Neuronal stem cell (in vitro differentiated cells): ENCODE data around the gene CLEC11A.

ENCODE experiments used
- DNase-seq: peaks from one replicate; pipeline ENCODE4 v3.0.0-alpha.2; 2013; ENCODE audit warnings: low spot score
- H2AFZ ChIP-seq: one replicate; pipeline ENCODE4 v1.6.1; 2013; ENCODE audit warnings: mild to moderate bottlenecking, low read length, inconsistent platforms
- H2AK5ac ChIP-seq: 2 replicates; pipeline ENCODE4 v1.6.1; 2013; ENCODE audit warnings: low read depth, mild to moderate bottlenecking, inconsistent platforms, low read length, moderate library complexity, mixed read lengths
- H2BK120ac ChIP-seq: 2 replicates; pipeline ENCODE4 v1.6.1; 2013; ENCODE audit warnings: low read depth, mild to moderate bottlenecking, inconsistent platforms, low read length, moderate library complexity, mixed read lengths
- H2BK12ac ChIP-seq: one replicate; pipeline ENCODE4 v1.6.1; 2013; ENCODE audit warnings: low read length, inconsistent platforms
- H2BK15ac ChIP-seq: 2 replicates; pipeline ENCODE4 v1.6.1; 2013; ENCODE audit warnings: mild to moderate bottlenecking, low read length, inconsistent platforms, mixed read lengths
- H2BK5ac ChIP-seq: one replicate; pipeline ENCODE4 v1.6.1; 2013; ENCODE audit warnings: inconsistent platforms, mild to moderate bottlenecking, low read length, moderate library complexity
- H3K14ac ChIP-seq: one replicate; pipeline ENCODE4 v1.6.1; 2013; ENCODE audit warnings: low read length, inconsistent platforms
- H3K18ac ChIP-seq: 2 replicates; pipeline ENCODE4 v1.6.1; 2013; ENCODE audit warnings: low read length, inconsistent platforms
- H3K23ac ChIP-seq: 2 replicates; pipeline ENCODE4 v1.6.1; 2013; ENCODE audit warnings: low read depth, mild to moderate bottlenecking, mixed read lengths, low read length, inconsistent platforms; ENCODE audit not compliant: poor library complexity
- H3K27ac ChIP-seq: replicated peaks from 3 replicates; pipeline ENCODE4 v1.5.1; 2013; ENCODE audit warnings: low read length, inconsistent platforms
- H3K27me3 ChIP-seq, 3 experiments: 2 replicates each; pipeline ENCODE4 v1.6.1; 2013; ENCODE audit warnings: low read length in 3 of 3, mild to moderate bottlenecking in 2 of 3, inconsistent platforms in 1 of 3, low read depth in 1 of 3, mixed read lengths in 1 of 3, moderate library complexity in 1 of 3; ENCODE audit not compliant: control insufficient read depth in 3 of 3, insufficient read depth in 3 of 3
- H3K36me3 ChIP-seq, 2 donors: replicated peaks in 1 of 2; 2 replicates each; pipeline ENCODE4 v1.6.1; 2013; ENCODE audit warnings: low read length in 2 of 2; ENCODE audit not compliant: control insufficient read depth in 2 of 2, insufficient read depth in 2 of 2
- H3K4ac ChIP-seq: 2 replicates; pipeline ENCODE4 v1.6.1; 2013; ENCODE audit warnings: inconsistent platforms, mild to moderate bottlenecking, low read length, moderate library complexity
- H3K4me1 ChIP-seq, 2 donors: 1 replicate in 1 of 2; 2 replicates in 1 of 2; pipeline ENCODE4 v1.6.1; 2013; ENCODE audit warnings: low read length in 2 of 2, low read depth in 1 of 2; ENCODE audit not compliant: control insufficient read depth in 2 of 2, insufficient read depth in 1 of 2
- H3K4me2 ChIP-seq: one replicate; pipeline ENCODE4 v1.6.1; 2013; ENCODE audit warnings: mild to moderate bottlenecking, low read length, inconsistent platforms; ENCODE audit not compliant: insufficient read depth, poor library complexity, severe bottlenecking
- H3K4me3 ChIP-seq, 2 donors: 2 replicates each; pipeline ENCODE4 v1.5.1; 2013; ENCODE audit warnings: low read length in 2 of 2, mild to moderate bottlenecking in 2 of 2, inconsistent platforms in 1 of 2, moderate library complexity in 1 of 2
- H3K79me1 ChIP-seq: one replicate; pipeline ENCODE4 v1.6.1; 2013; ENCODE audit warnings: low read depth, mild to moderate bottlenecking, inconsistent platforms, low read length, moderate library complexity
- H3K9ac ChIP-seq: one replicate; pipeline ENCODE4 v1.6.1; 2013; ENCODE audit warnings: mild to moderate bottlenecking, low read depth, low read length, inconsistent platforms; ENCODE audit not compliant: poor library complexity
- H3K9me3 ChIP-seq, 2 donors: replicated peaks in 1 of 2; 2 replicates each; pipeline versions ENCODE3 to v1.6.1; 2013; ENCODE audit warnings: low read length in 2 of 2, mild to moderate bottlenecking in 2 of 2, inconsistent platforms in 1 of 2, low read depth in 1 of 2, mixed read lengths in 1 of 2, moderate library complexity in 1 of 2; ENCODE audit not compliant: control insufficient read depth in 2 of 2, insufficient read depth in 1 of 2
- H4K8ac ChIP-seq: one replicate; pipeline ENCODE4 v1.6.1; 2013; ENCODE audit warnings: low read depth, mild to moderate bottlenecking, inconsistent platforms, low read length, moderate library complexity
- H4K91ac ChIP-seq: one replicate; pipeline ENCODE4 v1.6.1; 2013; ENCODE audit warnings: low read length, low read depth, mild to moderate bottlenecking, inconsistent platforms; ENCODE audit not compliant: poor library complexity
- WGBS, 2 donors: extraction: QIAGEN DNeasy Blood & Tissue Kit; methylation state at CpG; one replicate each; pipeline ENCODE4 v1.1.7; 2013; ENCODE audit warnings: missing lambda C conversion rate in 2 of 2, mixed read lengths in 1 of 2; ENCODE audit not compliant: insufficient read length in 2 of 2, insufficient replicate concordance in 1 of 2; ENCODE audit errors: extremely low coverage in 2 of 2; 5-methylcytosine and 5-hydroxymethylcytosine counted together

The CLEC11A gene

GRCh38 chr19:50696094-50696483, 27.1 kb upstream of the CLEC11A start:
- Histone ChIP-seq H3K27me3 (peaks cover 0 to 43% (median 13%) of the 10 kb centered on the region in 3 experiments), H2BK15ac (peak overlapping the region; percentile 27), H3K4ac (no peak overlapping the region), H3K9me3 (no peaks in the 10 kb centered on the region), H2BK5ac (no peak overlapping the region), H3K9ac (peak overlapping the region; percentile 53), H4K91ac (no peak overlapping the region), H3K4me2 (peak overlapping the region; percentile 48), H4K8ac (no peak overlapping the region), H2BK12ac (no peak overlapping the region), H2AK5ac (no peak overlapping the region), H3K4me1 (peaks cover 24 to 25% of the 10 kb centered on the region in 2 donors), H3K18ac (peak overlapping the region; percentile 81), H3K36me3 (no peaks in the 10 kb centered on the region), H3K27ac (no peak overlapping the region), H2AFZ (no peak overlapping the region), H2BK120ac (peak overlapping the region; percentile 81), H3K14ac (peak overlapping the region; percentile 47), H3K79me1 (peaks cover 2% of the 10 kb centered on the region), H3K4me3 (peak overlapping the region; percentile 41 to 44), H3K23ac (peak overlapping the region; percentile 60)
- no peak for DNase-seq
- WGBS, 2 donors = no CpG with 5 or more reads among the region's 15 CpGs

DNA sequence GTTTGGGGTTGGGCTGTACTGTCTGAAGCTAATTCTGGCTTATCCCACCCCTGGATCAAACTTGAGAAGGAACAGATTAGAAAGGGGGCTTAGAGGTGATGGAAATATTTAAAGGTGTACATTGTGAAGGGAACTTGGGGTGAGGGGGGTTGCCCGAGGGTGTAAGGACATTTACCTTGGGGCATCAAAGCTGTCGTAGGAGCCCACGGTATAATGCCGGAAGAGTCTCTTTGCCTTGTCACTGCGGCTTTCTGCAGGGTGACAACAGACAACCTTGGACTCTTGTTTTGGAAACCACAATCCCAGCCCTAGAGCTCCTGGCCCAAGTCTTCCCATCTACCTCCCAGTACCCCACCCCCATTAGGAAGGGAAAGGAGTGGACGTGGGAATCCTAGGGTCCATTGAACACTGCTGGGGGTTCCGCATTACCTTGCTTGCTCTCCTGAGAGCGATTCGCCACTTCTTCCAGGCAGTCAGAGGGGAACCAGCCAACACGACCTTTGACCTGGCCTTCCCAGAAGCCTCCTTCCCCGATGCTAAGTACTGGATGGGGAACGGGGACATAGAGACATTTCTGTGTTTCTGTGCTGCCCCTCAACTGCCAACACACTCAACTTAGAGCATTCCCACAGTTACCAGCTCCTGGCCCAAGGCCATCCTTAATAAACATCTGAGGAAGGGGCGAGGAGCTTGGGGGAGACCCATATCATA, 25.6 kb upstream of the CLEC11A start:
- Histone ChIP-seq H3K23ac (no peak overlapping the region), H3K9me3 (peaks cover 0 to 2% of the 10 kb centered on the region in 2 donors), H3K4me2 (no peak overlapping the region), H3K9ac (no peak overlapping the region), H3K27me3 (peaks cover 0 to 36% (median 13%) of the 10 kb centered on the region in 3 experiments), H3K14ac (no peak overlapping the region), H2AFZ (no peak overlapping the region), H2BK15ac (no peak overlapping the region), H4K91ac (no peak overlapping the region), H3K4me3 (no peak overlapping the region), H3K18ac (no peak overlapping the region), H4K8ac (no peak overlapping the region), H2BK5ac (no peak overlapping the region), H2BK12ac (no peak overlapping the region), H3K79me1 (peaks cover 2% of the 10 kb centered on the region), H2BK120ac (no peak overlapping the region), H3K27ac (no peak overlapping the region), H2AK5ac (no peak overlapping the region), H3K36me3 (no peaks in the 10 kb centered on the region), H3K4ac (no peak overlapping the region), H3K4me1 (peaks cover 22 to 24% of the 10 kb centered on the region in 2 donors)
- no CpG with 5 or more reads among the region's 13 CpGs for WGBS, 2 donors
- no peak for DNase-seq

GRCh38 chr19:50701367-50701985, 21.7 kb upstream of the CLEC11A start:
- Histone ChIP-seq H3K9me3 (peaks cover 0 to 2% of the 10 kb centered on the region in 2 donors), H3K36me3 (no peaks in the 10 kb centered on the region), H3K4me3 (no peak overlapping the region), H3K23ac (no peak overlapping the region), H3K27ac (no peak overlapping the region), H3K27me3 (peaks cover 0 to 3% (median 0%) of the 10 kb centered on the region in 3 experiments), H2AK5ac (no peak overlapping the region), H4K91ac (no peak overlapping the region), H3K18ac (no peak overlapping the region), H3K14ac (peak overlapping the region; percentile 17), H3K4ac (no peak overlapping the region), H3K4me1 (no peaks in the 10 kb centered on the region), H2BK5ac (no peak overlapping the region), H3K9ac (peak overlapping the region; percentile 33), H2BK12ac (no peak overlapping the region), H2BK15ac (no peak overlapping the region), H3K79me1 (no peaks in the 10 kb centered on the region), H2BK120ac (no peak overlapping the region), H3K4me2 (no peak overlapping the region), H4K8ac (no peak overlapping the region), H2AFZ (no peak overlapping the region)
- WGBS, 2 donors = no CpG with 5 or more reads among the region's 13 CpGs
- no peak for DNase-seq

- Histone ChIP-seq H3K79me1 (no peaks in the 10 kb centered on the region), H4K91ac (no peak overlapping the region), H2BK12ac (no peak overlapping the region), H2AK5ac (no peak overlapping the region), H3K9me3 (peaks cover 0 to 2% of the 10 kb centered on the region in 2 donors), H3K4ac (no peak overlapping the region), H3K4me1 (no peaks in the 10 kb centered on the region), H3K9ac (no peak overlapping the region), H3K4me3 (peak overlapping the region in 1 of 2 donors; percentile 25), H3K4me2 (no peak overlapping the region), H4K8ac (no peak overlapping the region), H3K27ac (no peak overlapping the region), H3K36me3 (no peaks in the 10 kb centered on the region), H3K18ac (no peak overlapping the region), H2BK15ac (no peak overlapping the region), H2BK120ac (no peak overlapping the region), H3K23ac (no peak overlapping the region), H3K27me3 (no peaks in the 10 kb centered on the region), H3K14ac (no peak overlapping the region), H2AFZ (no peak overlapping the region), H2BK5ac (no peak overlapping the region)
- DNase-seq = no peak
- WGBS, 2 donors = no CpG with 5 or more reads among the region's 23 CpGs
Measured at GRCh38 chr19:50702158-50702870, 20.9 kb upstream of the CLEC11A start.
